HG03469 (cell line): Measurements from ENCODE around the gene ITSN1.
"Not testable (repeated sequence)": the region's sequence is repeated elsewhere in the genome, so short reads cannot be mapped to it uniquely, and the experiment has no call there.

Experiments used
- ATAC-seq: cut with Tn5 transposase; IDR thresholded peaks from one replicate; pipeline ENCODE4 v1.9.1; 2021; ENCODE audit warnings: mild to moderate bottlenecking, moderate library complexity, moderate number of reproducible peaks; ENCODE audit not compliant: unreplicated experiment

Gene ITSN1

GRCh38 chr21:33914188-33914587 lies 271.9 kb downstream of the ITSN1 start:
- ATAC-seq: no peak

GRCh38 chr21:33915368-33916199 lies 273.3 kb downstream of the ITSN1 start, which contains the start of gene ATP5PO:
Gene ATP5PO, minus strand, starts transcription at chr21:33915804. Its CDS starts 41 bp downstream, at chr21:33915763.
- ATAC-seq: peak; percentile 93

GRCh38 chr21:33916200-33916567 lies 273.9 kb downstream of the ITSN1 start:
- ATAC-seq: no peak

- ATAC-seq: no peak
Observed at GRCh38 chr21:33917421-33917820, 275.1 kb downstream of the ITSN1 start.

- ATAC-seq: no peak
Observed at GRCh38 chr21:33924079-33924765, 281.9 kb downstream of the ITSN1 start.

GRCh38 chr21:33924766-33925100 lies 282.4 kb downstream of the ITSN1 start:
- ATAC-seq: no peak

GRCh38 chr21:33926248-33926647 lies 283.9 kb downstream of the ITSN1 start:
- ATAC-seq: not testable (repeated sequence)

- ATAC-seq: not testable (repeated sequence)
Observed at GRCh38 chr21:33931052-33931798, 288.9 kb downstream of the ITSN1 start.

GRCh38 chr21:33931799-33932390 lies 289.6 kb downstream of the ITSN1 start:
- ATAC-seq: no peak

- no peak for ATAC-seq
Observed at GRCh38 chr21:33932731-33933130, 290.4 kb downstream of the ITSN1 start.

- ATAC-seq: no peak
Observed at GRCh38 chr21:33936301-33937038, 294.2 kb downstream of the ITSN1 start.

- ATAC-seq: no peak
Observed at GRCh38 chr21:33937146-33937545, 294.8 kb downstream of the ITSN1 start.

GRCh38 chr21:33937931-33938339 lies 295.6 kb downstream of the ITSN1 start:
- no peak for ATAC-seq

GRCh38 chr21:33938381-33938780 lies 296.1 kb downstream of the ITSN1 start:
- ATAC-seq: no peak

GRCh38 chr21:33939226-33939625 lies 296.9 kb downstream of the ITSN1 start:
- no peak for ATAC-seq

- ATAC-seq: no peak
Observed at GRCh38 chr21:33940164-33940880, 298.0 kb downstream of the ITSN1 start.

- ATAC-seq: no peak
Observed at GRCh38 chr21:33940881-33941245, 298.6 kb downstream of the ITSN1 start.

GRCh38 chr21:33942426-33942825 lies 300.1 kb downstream of the ITSN1 start:
- ATAC-seq: no peak

GRCh38 chr21:33943293-33943692 lies 301.0 kb downstream of the ITSN1 start:
- ATAC-seq: no peak
